Stimulated activated CD4-positive, alpha-beta T cell treated with anti-CD3 and anti-CD28 coated beads, Interleukin-1b, Interleukin-23, amount 100 ng/mL, for 4 hours (primary cell): ENCODE results near the gene OR51V1.
"Not testable (repeated sequence)": the region's sequence is repeated elsewhere in the genome, so short reads cannot be mapped to it uniquely, and the experiment has no call there.

Experiments used
- DNase-seq, 2 donors: peaks; one replicate each; pipeline ENCODE4 v3.0.0-alpha.2; 2020; ENCODE audit warnings: low read depth in 2 of 2

OR51V1 gene, protein sequence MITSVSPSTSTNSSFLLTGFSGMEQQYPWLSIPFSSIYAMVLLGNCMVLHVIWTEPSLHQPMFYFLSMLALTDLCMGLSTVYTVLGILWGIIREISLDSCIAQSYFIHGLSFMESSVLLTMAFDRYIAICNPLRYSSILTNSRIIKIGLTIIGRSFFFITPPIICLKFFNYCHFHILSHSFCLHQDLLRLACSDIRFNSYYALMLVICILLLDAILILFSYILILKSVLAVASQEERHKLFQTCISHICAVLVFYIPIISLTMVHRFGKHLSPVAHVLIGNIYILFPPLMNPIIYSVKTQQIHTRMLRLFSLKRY

GRCh38 chr11:5200582-5200981 is at the start of gene OR51V1:
Gene OR51V1 (minus strand): TSS chr11:5200682. CDS start chr11:5200682, 0 bp downstream.
- no peak for DNase-seq

DNA sequence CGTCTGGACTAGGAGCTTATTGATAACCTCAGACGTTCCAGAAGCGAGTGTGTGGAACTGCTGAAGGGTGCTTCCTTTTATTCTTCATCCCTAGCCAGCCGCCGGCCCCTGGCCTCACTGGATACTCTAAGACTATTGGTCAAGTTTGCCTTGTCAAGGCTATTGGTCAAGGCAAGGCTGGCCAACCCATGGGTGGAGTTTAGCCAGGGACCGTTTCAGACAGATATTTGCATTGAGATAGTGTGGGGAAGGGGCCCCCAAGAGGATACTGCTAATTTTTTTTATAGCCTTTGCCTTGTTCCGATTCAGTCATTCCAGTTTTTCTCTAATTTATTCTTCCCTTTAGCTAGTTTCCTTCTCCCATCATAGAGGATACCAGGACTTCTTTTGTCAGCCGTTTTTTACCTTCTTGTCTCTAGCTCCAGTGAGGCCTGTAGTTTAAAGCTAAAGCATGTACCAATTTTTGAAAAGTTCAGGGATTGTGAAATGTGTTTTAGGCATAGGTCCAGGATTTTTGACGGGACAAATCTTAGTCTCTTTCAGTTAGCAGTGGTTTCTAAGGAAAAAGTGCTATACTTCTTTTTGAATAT is 49.4 kb upstream of the OR51V1 start, which contains the start of gene HBG1:
HBG1 (minus strand) TSS at position 51 of the 590 bp plus-strand sequence. CDS start 53 bp downstream, outside the sequence.
- not testable (repeated sequence) for DNase-seq

DNA sequence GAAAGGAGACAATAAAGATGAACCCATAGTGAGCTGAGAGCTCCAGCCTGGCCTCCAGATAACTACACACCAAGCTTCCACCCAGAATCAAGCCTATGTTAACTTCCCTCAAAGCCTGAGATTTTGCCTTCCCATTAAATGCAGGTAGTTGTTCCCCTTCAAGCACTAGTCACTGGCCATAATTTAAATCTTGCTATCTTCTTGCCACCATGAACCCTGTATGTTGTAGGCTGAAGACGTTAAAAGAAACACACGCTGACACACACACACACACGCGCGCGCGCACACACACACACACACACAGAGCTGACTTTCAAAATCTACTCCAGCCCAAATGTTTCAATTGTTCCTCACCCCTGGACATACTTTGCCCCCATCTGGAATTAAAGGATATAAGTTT is 48.0 kb upstream of the OR51V1 start:
- not testable (repeated sequence) for DNase-seq

- no peak for DNase-seq
Observed at GRCh38 chr11:5247472-5248192, 47.1 kb upstream of the OR51V1 start.

- no peak for DNase-seq
Observed at GRCh38 chr11:5246772-5247471, 46.4 kb upstream of the OR51V1 start.

- no peak for DNase-seq
Observed at GRCh38 chr11:5245155-5245554, 44.7 kb upstream of the OR51V1 start.

GRCh38 chr11:5243816-5244180 is 43.3 kb upstream of the OR51V1 start:
- no peak for DNase-seq

DNA sequence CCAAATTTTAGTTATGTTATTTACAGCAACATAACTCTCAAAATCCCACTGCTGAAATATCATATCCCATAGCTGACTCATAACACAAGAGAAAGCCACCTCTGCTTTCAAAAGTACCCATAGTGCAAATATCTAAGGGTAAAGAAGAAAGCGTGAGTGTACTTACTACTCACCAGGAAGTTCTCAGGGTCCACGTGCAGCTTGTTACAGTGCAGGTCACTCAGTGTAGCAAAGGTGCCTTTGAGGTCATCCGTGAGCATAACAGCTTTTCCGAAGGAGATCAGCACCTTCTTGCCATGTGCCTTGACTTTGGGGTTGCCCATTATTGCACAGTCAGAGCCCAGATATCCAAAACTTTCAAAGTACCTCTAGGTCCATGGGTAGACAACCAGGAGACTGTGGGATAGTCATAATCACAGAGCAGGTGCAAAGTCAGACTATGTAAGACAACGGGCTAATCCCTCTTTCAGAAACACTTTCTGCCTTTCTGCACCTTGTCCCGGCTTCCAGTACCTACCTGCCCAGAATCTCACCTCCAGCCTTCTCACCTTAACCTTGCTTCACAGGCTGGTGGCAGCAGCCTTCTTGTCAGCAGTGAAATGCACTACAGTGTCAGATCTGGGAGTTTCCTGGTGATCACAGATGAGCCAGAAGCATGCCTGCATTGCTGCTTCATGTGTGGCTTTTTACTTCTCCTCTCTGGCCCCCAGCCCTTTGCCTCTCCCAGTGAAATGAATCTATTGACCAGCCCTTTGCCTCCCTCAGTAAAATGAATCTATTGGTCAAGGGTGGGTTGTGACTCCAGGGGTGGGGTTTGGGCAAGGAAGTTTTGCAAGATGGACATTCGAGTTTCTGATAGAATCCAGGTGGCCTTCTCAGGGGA is 42.7 kb upstream of the OR51V1 start:
- DNase-seq, result no peak

DNA sequence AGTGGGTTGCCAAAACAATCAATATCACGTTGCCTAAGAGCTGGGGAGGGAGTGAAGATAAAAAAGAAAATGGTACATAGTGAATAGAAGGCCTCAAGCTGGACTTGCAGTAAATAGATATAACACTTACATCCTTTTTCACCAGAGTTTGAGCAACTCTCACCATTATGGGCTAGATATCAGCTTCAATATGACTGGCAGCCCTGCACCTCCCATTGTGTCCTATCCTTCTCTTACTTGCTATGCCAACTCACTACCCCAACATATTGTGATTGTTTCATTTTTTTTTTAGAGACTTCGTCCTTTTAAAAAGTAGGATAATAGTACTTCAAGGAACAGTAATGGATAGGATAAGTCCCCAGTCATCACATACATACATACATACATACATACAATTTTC is 41.7 kb upstream of the OR51V1 start:
- no peak for DNase-seq

DNA sequence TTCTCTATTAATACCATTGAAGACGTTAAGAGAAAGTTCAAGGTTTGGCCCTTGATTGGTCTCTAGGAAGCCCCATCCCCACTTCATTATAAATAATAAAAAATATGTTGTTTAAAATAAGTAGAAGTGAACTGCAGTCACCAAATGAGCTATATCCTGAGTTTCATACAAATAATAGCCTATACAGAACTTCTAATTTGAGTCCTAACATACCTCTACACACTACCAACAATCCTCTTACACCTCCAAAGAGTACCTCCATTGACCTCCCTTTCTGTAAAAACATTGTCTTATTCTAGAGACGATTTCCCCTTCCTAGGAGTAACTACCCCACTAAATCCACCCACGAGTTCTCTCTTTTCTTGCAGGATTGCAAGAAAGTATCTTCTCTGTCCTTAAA is 41.0 kb upstream of the OR51V1 start:
- DNase-seq, result no peak

DNA sequence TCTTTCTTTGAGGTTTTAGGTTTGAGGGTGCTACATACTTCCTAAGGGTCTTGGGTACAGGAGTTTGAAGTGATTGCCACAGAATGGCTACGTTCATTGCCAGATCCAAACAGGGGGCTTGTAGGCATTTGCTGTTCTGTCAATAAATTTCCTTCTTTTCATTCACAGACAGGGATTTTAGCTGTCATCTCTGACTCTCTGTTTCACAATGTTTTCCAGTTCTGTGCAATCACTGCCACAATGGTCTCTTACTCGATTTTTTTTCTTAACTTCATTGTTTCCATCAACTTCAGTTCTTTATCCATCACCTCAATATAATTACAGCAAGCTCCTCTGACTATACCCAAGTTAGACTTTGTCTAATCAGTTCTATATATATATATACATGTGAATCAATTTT is 40.0 kb upstream of the OR51V1 start:
- no peak for DNase-seq

GRCh38 chr11:5240056-5240455 is 39.6 kb upstream of the OR51V1 start:
- DNase-seq, result no peak

DNA sequence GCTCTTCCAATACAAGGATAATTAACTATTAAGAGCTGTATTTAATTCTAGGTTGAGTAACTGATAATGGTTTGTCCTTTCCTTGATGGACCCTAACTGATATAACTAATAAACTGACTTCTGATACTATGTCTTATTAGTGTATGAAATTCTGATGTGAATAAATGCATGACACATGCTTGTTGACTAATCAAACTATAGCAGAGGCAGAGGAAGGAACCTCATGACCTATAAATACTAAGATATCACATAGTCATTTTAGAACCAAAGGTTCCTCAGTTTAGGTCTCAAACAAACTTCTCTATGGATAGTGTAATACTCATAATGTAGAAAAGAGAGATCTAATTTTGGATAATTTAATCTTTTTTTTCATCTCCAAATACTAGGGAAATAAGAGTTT is 38.6 kb upstream of the OR51V1 start:
- no peak for DNase-seq

GRCh38 chr11:5238486-5238885 is 38.0 kb upstream of the OR51V1 start:
- DNase-seq, result no peak

DNA sequence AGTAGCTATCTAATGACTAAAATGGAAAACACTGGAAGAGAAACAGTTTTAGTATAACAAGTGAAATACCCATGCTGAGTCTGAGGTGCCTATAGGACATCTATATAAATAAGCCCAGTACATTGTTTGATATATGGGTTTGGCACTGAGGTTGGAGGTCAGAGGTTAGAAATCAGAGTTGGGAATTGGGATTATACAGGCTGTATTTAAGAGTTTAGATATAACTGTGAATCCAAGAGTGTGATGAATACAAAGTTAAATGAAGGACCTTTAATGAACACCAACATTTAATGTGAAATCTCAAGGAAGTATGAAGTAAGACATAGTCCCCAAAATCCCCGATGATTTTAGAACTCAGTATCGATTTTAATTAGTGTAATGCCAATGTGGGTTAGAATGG is 36.9 kb upstream of the OR51V1 start:
- no peak for DNase-seq

- no peak for DNase-seq
Observed at GRCh38 chr11:5235364-5236095, 35.0 kb upstream of the OR51V1 start.

DNA sequence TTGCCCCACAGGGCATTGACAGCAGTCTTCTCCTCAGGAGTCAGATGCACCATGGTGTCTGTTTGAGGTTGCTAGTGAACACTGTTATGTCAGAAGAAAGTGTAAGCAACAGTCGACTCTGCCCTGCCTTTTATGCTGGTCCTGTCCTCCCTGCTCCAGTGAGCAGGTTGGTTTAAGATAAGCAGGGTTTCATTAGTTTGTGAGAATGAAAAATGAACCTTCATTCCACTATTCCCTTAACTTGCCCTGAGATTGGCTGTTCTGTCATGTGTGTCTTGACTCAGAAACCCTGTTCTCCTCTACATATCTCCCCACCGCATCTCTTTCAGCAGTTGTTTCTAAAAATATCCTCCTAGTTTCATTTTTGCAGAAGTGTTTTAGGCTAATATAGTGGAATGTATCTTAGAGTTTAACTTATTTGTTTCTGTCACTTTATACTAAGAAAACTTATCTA is 33.9 kb upstream of the OR51V1 start, which contains the start of gene HBD:
HBD (minus strand) TSS at position 103 of the 454 bp plus-strand sequence; CDS start at position 53, 50 bp downstream.
- no peak for DNase-seq

DNA sequence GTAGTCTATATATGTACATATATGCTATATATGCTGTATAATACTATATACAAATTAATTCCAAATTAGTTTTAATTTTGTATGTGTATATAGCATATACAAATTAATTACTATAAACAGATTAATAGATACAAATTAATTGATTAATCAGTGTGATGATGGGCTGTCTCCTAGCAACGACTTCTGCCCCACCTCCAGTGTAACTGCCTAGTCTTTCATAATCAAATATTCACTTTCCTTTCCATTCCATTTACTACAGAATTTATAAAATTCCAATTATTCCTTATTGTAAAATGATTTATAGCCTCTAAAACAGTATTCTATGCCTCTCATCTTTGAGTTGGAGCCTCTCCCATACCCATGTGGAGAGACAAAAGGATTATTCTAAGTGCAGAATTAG is 32.8 kb upstream of the OR51V1 start:
- no peak for DNase-seq

- DNase-seq, result no peak
Observed at GRCh38 chr11:5232821-5233220, 32.3 kb upstream of the OR51V1 start.

- DNase-seq, result no peak
Observed at GRCh38 chr11:5232176-5232575, 31.7 kb upstream of the OR51V1 start.
